Measurements from ENCODE around the gene PHETA2.
"Not testable (repeated sequence)": the region's sequence is repeated elsewhere in the genome, so short reads cannot be mapped to it uniquely, and the experiment has no call there.

Gene PHETA2

GRCh38 chr22:42069801-42070516 lies 4.1 kb upstream of the PHETA2 start:
- no peak for DNase-seq (ENCODE audit: low read depth)

DNA sequence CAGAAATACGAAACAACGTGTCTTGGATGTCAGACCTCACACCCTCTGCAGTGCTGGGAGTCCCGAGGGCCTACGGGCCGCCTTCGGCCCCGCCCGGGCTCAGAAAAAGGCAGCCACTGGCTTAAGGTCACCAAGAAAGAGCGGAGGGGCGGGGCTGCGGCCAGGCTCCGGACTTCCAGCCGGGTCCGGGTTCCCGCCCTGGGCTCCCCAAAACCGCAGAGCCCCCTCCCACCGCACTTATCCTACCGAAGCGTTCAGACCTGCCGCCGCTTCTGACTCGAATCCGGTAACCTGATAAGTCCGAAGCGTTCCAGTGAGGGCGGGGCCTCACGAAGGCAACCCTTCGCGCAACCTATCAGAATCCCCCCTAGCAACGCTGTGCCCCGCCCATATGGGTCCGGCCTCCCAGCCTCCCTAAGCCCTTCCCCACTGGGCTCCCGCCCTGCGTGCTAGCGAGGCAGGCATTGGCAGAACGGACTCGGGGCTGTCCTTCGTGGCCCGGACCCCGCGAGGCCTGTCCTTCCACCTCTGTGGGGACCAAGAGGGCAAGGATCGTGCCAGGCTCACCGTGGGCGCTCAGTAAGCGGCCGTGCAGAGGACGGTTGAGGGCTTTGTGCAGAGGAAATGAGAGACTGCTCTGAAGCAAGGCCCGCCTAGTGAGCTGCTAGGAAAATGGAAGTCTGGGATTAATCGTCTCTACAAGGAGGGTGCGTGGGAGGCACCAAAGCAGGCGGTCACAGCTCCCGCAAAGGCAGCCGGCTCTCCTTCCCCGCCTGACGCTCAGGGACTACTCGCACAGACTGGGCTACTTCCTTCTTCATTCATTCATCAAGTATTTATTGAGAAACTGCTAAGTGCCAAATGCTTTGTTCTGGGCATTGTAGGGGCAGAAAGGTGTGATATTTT lies 3.3 kb upstream of the PHETA2 start, which contains the start of gene NAGA:
TSS of gene NAGA (minus strand) at position 296 of the 906 bp plus-strand sequence. CDS start 515 bp downstream, outside the sequence.
- peak; percentile 84 for DNase-seq (ENCODE audit: low read depth)

- not testable (repeated sequence) for DNase-seq (ENCODE audit: low read depth)
Observed at GRCh38 chr22:42071508-42071907, 2.5 kb upstream of the PHETA2 start.

DNA sequence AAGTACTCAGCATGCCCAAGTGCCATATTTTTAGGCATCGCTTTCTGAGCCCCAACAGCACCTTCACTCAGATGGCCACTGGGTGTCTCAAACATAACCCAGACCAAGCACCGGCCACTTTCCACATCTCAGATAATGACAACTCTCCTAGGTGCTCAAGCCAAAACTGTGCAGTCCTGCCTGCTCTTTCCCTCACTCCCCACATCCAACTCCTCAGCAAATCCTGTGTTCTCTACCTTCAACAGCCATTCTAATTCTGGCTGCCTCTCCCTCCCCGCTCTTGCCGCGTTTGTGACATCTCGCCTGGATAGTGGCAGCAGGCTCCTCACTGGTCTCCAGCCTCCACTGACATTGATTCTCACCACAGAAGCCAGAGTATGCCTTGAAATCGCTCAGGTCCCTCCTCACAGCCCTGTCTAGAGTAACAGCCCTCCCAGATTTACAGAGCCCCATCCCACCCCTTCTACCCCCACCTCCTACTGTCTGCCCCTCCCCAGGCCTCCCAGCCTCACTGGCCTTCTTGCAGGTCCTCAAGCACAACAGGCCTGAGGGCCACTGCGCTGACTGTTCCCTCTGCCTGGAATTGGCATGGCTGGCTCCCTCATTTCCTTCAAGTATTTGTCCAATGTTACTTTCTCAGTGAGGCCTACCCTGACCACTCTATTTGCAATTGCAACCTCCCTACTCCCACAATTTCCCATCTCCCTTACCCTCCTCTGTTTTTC lies 1.3 kb upstream of the PHETA2 start:
- no peak for DNase-seq (ENCODE audit: low read depth)

- DNase-seq (ENCODE audit: low read depth) = no peak
Observed at GRCh38 chr22:42073621-42074041, 417 bp upstream of the PHETA2 start.

GRCh38 chr22:42074846-42075676 lies 1.0 kb downstream of the PHETA2 start:
- no peak for DNase-seq (ENCODE audit: low read depth)

DNA sequence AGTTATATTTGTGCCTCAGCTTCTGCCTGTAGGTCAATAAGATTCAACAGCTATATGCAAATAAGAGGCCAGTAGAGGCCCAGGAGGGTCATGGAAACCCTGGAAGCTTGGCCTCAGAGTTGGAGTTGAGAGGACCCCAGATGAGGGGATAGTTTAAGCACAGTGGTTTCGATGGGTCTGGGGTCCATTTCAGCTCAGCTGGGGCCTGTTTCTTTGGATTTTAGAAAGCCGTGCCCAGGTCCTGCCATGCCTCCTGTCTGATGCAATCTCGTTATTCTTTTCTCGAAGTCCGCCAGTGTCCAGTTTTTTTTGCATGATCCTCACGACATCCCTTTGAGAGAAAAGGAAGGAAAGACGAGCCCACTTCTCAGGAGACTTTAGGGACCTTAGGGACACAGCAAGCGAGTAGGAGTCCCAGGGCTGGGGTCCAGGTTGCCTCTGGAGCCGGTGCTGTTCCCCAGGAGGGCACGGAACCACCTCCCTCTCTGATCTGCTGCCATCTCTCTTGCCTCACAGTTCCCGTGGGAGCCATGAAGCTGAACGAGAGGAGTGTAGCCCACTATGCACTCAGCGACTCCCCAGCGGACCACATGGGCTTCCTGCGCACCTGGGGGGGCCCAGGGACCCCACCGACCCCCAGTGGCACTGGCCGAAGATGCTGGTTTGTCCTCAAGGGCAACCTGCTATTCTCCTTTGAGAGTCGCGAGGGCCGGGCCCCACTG lies 2.9 kb downstream of the PHETA2 start:
- DNase-seq (ENCODE audit: low read depth) = no peak

- DNase-seq (ENCODE audit: low read depth) = no peak
Observed at GRCh38 chr22:42077486-42078125, 3.6 kb downstream of the PHETA2 start.

DNA sequence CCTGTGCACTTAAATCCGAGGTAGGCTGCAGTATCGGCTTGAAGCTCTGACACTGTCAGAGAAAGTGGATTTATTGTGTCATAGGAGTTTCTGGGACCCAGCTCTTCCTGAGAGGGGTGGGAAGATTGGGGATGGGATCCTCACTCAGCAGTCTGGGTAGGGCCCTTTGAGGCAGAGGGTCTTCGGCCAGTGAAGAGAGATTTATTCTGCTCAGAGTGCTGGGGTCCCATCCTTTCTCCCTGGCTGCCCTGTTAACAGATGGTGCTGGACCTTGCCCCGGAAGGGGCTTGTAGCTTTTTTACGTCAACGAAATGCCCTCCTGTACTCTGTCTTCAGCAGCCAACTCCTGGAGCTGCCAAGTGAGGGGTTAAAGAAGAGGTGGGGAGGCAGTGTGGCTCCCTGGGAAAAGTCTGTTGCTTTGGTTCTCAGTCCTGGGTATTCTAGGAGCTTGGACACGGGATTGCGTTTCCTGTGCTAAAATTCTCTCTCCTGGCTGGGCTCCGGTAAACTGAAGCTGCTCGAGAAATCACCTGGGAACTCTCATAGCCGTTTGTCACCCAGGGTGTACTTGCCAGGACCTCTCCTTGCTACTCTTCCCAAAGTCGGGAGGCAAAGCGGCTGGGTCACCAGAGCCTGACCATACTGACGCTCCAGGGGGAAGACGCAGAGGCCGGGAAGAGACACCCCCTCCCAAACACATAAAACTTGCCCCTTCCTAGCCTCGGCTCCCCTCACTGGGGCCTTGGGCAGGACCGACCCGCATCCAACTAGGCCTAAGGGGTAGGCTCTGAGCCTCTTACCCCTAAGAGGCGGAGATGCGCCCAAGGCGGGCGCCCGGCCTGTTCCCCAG lies 4.6 kb downstream of the PHETA2 start:
- no peak for DNase-seq (ENCODE audit: low read depth)

GRCh38 chr22:42079319-42080251 lies 5.5 kb downstream of the PHETA2 start, which contains the start of gene SMDT1:
Gene SMDT1, plus strand, starts transcription at chr22:42079700. Its CDS starts 69 bp downstream, at chr22:42079769.
- DNase-seq (ENCODE audit: low read depth) = peak; percentile 97

DNA sequence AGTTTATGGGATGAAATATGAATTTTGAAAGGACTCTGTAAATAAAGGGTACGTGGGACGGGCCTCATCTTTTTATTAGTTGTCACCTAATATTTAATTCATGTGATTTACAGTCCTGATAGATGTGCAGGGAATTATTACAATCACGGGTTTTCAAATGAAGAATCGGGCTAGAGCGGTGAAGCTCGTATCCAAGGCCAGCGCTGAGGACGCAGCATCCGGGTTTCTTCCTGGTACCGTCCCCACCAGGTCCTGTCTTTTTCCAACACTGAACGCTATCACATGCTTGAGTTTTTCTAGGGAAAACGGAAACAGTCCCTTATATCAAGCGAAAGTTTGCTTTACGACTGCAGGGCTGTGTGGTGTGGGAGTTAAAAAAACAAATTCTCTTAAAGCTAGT lies 6.2 kb downstream of the PHETA2 start:
- no peak for DNase-seq (ENCODE audit: low read depth)

DNA sequence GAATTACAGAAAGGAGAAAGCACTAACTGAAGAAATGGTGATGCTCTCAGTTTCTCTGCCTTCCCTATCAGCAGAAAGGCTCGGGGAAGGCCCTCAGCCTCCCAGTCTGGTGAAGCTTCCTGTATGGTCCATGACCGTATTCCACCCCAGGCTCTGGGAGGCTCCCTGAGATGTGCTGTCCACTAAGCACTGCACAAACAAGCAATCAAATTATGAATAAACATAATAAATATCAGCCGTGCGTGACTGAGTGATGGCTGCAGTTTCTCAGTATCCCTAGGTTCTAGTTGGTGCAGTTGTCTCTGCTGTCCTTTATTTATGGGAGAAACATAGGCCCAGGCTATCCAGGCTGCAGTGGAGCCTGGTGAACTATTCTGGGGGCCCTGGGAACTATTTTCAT lies 9.1 kb downstream of the PHETA2 start:
- no peak for DNase-seq (ENCODE audit: low read depth)

DNA sequence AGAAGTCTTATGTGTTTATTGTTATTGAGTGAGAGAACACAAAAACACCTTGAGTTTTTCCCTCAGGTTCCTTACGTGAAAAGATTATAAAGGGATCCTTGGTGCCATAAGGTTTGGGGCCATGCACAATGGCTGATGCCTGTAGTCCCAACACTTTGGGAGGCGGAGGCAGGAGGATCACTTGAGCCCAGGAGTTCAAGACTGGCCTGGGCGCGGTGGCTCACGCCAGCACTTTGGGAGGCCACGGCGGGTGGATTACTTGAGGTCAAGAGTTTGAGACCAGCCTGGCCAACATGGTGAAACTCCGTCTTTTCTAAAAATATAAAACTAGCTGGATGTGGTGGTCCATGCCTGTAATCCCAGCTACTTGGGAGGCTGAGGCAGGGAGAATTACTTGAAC lies 10.8 kb downstream of the PHETA2 start:
- DNase-seq (ENCODE audit: low read depth) = no peak

DNA sequence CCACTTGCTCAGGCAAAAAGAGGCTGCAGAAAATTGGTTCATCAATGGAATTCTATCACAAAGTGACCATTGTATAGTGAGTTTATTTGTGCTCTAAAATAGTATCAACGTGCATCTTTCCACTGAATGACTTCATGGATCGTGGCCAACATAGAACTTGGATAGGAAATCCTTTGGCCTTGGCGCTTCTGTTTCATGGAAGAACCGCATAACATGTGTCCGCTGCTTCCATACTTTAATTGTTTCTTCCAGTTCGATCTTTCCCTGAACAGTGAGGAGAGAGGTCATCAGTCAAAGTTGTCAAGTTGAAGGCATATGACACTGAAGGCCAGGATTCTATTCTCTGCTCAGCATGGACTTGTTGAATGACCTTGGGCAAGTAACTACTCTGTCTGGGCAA lies 12.0 kb downstream of the PHETA2 start:
- DNase-seq (ENCODE audit: low read depth) = no peak

- peak; percentile 96 for DNase-seq (ENCODE audit: low read depth)
Observed at GRCh38 chr22:42090596-42091454, 16.8 kb downstream of the PHETA2 start, which contains the start of gene NDUFA6. Gene NDUFA6, minus strand, starts transcription at chr22:42090772. Its CDS starts 28 bp downstream, at chr22:42090744.

DNA sequence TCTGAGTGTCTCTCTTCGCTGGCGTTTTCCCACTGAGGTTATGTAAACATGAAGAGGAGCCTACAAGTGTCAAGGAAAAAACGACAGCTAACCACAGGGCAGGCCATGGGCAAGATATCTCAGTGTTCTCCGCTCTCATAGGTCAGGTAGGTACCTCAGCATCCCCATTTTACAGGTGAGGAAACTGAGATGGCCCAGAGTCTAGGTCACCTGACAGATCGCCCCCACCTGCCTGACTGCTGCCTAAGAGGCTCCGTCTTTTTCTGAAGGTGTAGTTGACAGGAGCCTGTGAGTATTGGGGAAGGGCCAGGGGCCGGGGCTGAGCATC lies 17.4 kb downstream of the PHETA2 start:
- DNase-seq (ENCODE audit: low read depth) = no peak

DNA sequence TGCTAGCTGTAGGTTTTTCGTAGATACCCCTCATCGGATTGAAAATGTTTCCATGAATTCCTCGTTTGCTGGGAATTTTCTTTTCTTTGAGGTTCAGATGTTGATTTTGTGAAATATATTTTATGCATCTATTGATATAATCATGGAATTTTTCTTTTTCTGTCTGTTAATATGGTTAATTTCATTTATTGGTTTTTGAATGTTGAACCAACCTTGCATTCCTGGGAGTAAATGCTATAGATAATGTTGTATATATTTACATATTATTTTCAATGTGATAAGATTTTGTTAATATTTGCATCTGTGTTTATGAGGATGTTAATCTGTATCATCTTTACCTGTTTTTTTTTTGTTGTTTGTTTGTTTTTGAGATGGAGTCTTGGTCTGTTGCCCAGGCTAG lies 27.2 kb downstream of the PHETA2 start:
- DNase-seq (ENCODE audit: low read depth) = no peak
